WTC11 (cell line): ENCODE data around the gene BCAP29. TPM values are rescaled to one million over a fixed set of nuclear protein-coding genes. Genes with fewer than 3 reads are reported as not detected.

ENCODE experiments used
- CREM ChIP-seq: sonication (generic); formaldehyde crosslinking; IDR thresholded peaks from 2 replicates; pipeline ENCODE4 v1.8.1; 2022; ENCODE audit warnings: mild to moderate bottlenecking, missing genetic modification reagents, moderate library complexity
- CTCF ChIP-seq: fragments of 200-600 bp; IDR thresholded peaks from 2 replicates; pipeline ENCODE4 v1.8.0; 2022; ENCODE audit warnings: antibody characterized with exemption
- ELF4 ChIP-seq: sonication (generic); formaldehyde crosslinking; IDR thresholded peaks from 2 replicates; pipeline ENCODE4 v1.8.1; 2022; ENCODE audit warnings: low read depth, mild to moderate bottlenecking, moderate library complexity, missing genetic modification reagents
- FOXJ3 ChIP-seq: sonication (generic); formaldehyde crosslinking; IDR thresholded peaks from 2 replicates; pipeline ENCODE4 v1.9.0; 2021; ENCODE audit warnings: missing genetic modification reagents, mild to moderate bottlenecking, borderline replicate concordance
- GRHL2 ChIP-seq: fragments of 250-450 bp; sonication (Bioruptor Pico); IDR thresholded peaks from 2 replicates; pipeline ENCODE4 v1.8.0; 2022; ENCODE audit warnings: mild to moderate bottlenecking, moderate library complexity; ENCODE audit not compliant: insufficient replicate concordance, severe bottlenecking
- MXD4 ChIP-seq: fragments of 250-450 bp; sonication (Bioruptor Pico); IDR thresholded peaks from 2 replicates; pipeline ENCODE4 v1.8.0; 2021; ENCODE audit warnings: mild to moderate bottlenecking, moderate library complexity, borderline replicate concordance
- NFATC4 ChIP-seq: fragments of 250-450 bp; sonication (Bioruptor Pico); IDR thresholded peaks from 2 replicates; pipeline ENCODE4 v1.9.0; 2021; ENCODE audit warnings: mild to moderate bottlenecking
- NR3C1 ChIP-seq: sonication (generic); formaldehyde crosslinking; conservative IDR thresholded peaks from 2 replicates; pipeline ENCODE4 v1.8.1; 2023; ENCODE audit warnings: low read depth, mild to moderate bottlenecking, missing genetic modification reagents
- PRRX2 ChIP-seq: fragments of 250-450 bp; sonication (Bioruptor Pico); IDR thresholded peaks from 2 replicates; pipeline ENCODE4 v1.8.0; 2021; ENCODE audit warnings: mild to moderate bottlenecking
- RELA ChIP-seq: sonication (generic); formaldehyde crosslinking; IDR thresholded peaks from 2 replicates; pipeline ENCODE4 v1.8.1; 2022; ENCODE audit warnings: missing genetic modification reagents, mild to moderate bottlenecking, borderline replicate concordance
- ZNF232 ChIP-seq: sonication (generic); formaldehyde crosslinking; IDR thresholded peaks from 2 replicates; pipeline ENCODE4 v1.8.0; 2022; ENCODE audit warnings: mild to moderate bottlenecking, missing genetic modification reagents
- ZNF416 ChIP-seq: fragments of 250-450 bp; sonication (Bioruptor Pico); IDR thresholded peaks from 2 replicates; pipeline ENCODE4 v1.9.0; 2021; ENCODE audit warnings: mild to moderate bottlenecking, inconsistent platforms
- ZNF512 ChIP-seq: sonication (generic); formaldehyde crosslinking; IDR thresholded peaks from 2 replicates; pipeline ENCODE4 v1.8.1; 2022; ENCODE audit warnings: missing genetic modification reagents, borderline replicate concordance
- total RNA-seq: library from RNA; stranded (reverse); gene quantifications from 3 replicates; pipeline ENCODE4 v1.2.3, GENCODE V29; 2021
- TF ChIP-seq, protein P1 (sequence below): sonication (generic); formaldehyde crosslinking; IDR thresholded peaks from 2 replicates; pipeline ENCODE4 v1.8.1; 2022; ENCODE audit warnings: mild to moderate bottlenecking, missing genetic modification reagents, moderate library complexity, borderline replicate concordance
- TF ChIP-seq, protein P2 (sequence below): sonication (generic); formaldehyde crosslinking; conservative IDR thresholded peaks from 2 replicates; pipeline ENCODE4 v1.8.1; 2022; ENCODE audit warnings: mild to moderate bottlenecking, missing genetic modification reagents
- TF ChIP-seq, protein P3 (sequence below): sonication (generic); formaldehyde crosslinking; IDR thresholded peaks from 2 replicates; pipeline ENCODE4 v1.8.1; 2023; ENCODE audit warnings: mild to moderate bottlenecking, missing genetic modification reagents, borderline replicate concordance
- TF ChIP-seq, protein P4 (sequence below): fragments of 250-450 bp; sonication (Bioruptor Pico); IDR thresholded peaks from 2 replicates; pipeline ENCODE4 v2.1.2; 2022; ENCODE audit warnings: mild to moderate bottlenecking, moderate library complexity
- TF ChIP-seq, protein P5 (sequence below): fragments of 250-450 bp; sonication (Bioruptor Pico); IDR thresholded peaks from 2 replicates; pipeline ENCODE4 v1.8.0; 2021; ENCODE audit warnings: mild to moderate bottlenecking
- TF ChIP-seq, protein P6 (sequence below): fragments of 250-450 bp; sonication (Bioruptor Pico); conservative IDR thresholded peaks from 2 replicates; pipeline ENCODE4 v1.9.0; 2021; ENCODE audit warnings: mild to moderate bottlenecking

Gene BCAP29
- total RNA-seq, 1 experiment from 2014 or later = 14.5 TPM

DNA sequence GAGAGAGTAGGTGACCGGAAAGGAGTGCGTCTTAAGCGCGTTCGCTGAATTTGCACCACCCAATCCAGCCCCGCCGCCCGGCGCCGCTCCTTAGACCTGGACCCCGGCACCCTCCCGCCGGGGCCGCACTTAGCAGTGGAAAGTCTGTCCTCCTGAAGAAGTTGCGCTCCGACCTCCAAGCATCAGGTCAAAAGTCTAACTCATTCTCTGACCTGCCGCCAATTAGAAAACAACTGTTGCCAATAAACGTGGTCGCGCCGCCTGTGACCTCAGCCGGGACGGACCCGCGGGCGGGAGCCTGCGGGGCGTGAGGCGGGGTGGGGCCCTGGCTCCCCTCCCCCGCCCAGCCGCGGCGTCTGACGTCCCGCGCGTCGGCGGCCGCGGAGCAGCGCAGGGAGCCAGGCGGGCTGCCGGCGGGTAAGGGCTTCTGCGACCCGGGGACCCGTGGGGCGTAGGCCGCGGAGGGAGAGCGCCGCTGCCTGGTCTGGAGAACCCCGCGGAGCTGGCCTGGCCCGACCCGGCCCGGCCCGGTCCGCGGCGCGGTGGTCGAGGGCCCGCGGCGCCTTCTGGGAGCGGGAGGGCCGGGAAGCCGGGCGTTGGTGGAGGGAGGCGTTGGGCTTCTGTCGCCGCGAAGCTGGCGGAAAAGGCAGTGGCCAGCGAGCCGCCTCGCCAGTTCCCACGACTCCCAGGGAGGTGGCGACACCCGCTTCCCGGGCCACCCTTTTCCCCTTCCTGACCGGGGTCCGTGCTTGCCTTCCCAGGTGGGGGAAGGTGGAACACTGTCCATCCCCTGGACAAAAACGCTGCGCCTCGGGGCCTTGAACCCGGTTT lies at the start of gene BCAP29 (continued):
- TF ChIP-seq, protein P1, sequence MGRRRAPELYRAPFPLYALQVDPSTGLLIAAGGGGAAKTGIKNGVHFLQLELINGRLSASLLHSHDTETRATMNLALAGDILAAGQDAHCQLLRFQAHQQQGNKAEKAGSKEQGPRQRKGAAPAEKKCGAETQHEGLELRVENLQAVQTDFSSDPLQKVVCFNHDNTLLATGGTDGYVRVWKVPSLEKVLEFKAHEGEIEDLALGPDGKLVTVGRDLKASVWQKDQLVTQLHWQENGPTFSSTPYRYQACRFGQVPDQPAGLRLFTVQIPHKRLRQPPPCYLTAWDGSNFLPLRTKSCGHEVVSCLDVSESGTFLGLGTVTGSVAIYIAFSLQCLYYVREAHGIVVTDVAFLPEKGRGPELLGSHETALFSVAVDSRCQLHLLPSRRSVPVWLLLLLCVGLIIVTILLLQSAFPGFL = no peak
- TF ChIP-seq NFATC4 (CRISPR knock-in tag) = no peak; the same call in 1 of the 2 replicates
- TF ChIP-seq ELF4 = 0 out of 2 replicates have a peak, but pooled peaks have one; percentile 60
- no peak; the same call in 1 of the 2 replicates for TF ChIP-seq ZNF416 (CRISPR knock-in tag)
- TF ChIP-seq GRHL2 (CRISPR knock-in tag) = no peak
- TF ChIP-seq ZNF232 = no peak
- TF ChIP-seq, protein P2, sequence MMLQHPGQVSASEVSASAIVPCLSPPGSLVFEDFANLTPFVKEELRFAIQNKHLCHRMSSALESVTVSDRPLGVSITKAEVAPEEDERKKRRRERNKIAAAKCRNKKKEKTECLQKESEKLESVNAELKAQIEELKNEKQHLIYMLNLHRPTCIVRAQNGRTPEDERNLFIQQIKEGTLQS = no peak
- peak; percentile 82 for TF ChIP-seq CREM (CRISPR knock-in tag)
- no peak for TF ChIP-seq FOXJ3 (CRISPR knock-in tag)
- TF ChIP-seq, protein P3, sequence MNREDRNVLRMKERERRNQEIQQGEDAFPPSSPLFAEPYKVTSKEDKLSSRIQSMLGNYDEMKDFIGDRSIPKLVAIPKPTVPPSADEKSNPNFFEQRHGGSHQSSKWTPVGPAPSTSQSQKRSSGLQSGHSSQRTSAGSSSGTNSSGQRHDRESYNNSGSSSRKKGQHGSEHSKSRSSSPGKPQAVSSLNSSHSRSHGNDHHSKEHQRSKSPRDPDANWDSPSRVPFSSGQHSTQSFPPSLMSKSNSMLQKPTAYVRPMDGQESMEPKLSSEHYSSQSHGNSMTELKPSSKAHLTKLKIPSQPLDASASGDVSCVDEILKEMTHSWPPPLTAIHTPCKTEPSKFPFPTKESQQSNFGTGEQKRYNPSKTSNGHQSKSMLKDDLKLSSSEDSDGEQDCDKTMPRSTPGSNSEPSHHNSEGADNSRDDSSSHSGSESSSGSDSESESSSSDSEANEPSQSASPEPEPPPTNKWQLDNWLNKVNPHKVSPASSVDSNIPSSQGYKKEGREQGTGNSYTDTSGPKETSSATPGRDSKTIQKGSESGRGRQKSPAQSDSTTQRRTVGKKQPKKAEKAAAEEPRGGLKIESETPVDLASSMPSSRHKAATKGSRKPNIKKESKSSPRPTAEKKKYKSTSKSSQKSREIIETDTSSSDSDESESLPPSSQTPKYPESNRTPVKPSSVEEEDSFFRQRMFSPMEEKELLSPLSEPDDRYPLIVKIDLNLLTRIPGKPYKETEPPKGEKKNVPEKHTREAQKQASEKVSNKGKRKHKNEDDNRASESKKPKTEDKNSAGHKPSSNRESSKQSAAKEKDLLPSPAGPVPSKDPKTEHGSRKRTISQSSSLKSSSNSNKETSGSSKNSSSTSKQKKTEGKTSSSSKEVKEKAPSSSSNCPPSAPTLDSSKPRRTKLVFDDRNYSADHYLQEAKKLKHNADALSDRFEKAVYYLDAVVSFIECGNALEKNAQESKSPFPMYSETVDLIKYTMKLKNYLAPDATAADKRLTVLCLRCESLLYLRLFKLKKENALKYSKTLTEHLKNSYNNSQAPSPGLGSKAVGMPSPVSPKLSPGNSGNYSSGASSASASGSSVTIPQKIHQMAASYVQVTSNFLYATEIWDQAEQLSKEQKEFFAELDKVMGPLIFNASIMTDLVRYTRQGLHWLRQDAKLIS (CRISPR knock-in tag) = no peak
- TF ChIP-seq ZNF512 (CRISPR knock-in tag) = no peak
- TF ChIP-seq, protein P4, sequence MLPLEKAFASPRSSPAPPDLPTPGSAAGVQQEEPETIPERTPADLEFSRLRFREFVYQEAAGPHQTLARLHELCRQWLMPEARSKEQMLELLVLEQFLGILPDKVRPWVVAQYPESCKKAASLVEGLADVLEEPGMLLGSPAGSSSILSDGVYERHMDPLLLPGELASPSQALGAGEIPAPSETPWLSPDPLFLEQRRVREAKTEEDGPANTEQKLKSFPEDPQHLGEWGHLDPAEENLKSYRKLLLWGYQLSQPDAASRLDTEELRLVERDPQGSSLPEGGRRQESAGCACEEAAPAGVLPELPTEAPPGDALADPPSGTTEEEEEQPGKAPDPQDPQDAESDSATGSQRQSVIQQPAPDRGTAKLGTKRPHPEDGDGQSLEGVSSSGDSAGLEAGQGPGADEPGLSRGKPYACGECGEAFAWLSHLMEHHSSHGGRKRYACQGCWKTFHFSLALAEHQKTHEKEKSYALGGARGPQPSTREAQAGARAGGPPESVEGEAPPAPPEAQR (CRISPR knock-in tag) = no peak
- TF ChIP-seq CTCF = no peak
- TF ChIP-seq RELA (CRISPR knock-in tag) = peak; percentile 89; the same call in 1 of the 2 replicates
- no peak for TF ChIP-seq MXD4 (CRISPR knock-in tag)
- no peak for TF ChIP-seq NR3C1
- TF ChIP-seq, protein P5, sequence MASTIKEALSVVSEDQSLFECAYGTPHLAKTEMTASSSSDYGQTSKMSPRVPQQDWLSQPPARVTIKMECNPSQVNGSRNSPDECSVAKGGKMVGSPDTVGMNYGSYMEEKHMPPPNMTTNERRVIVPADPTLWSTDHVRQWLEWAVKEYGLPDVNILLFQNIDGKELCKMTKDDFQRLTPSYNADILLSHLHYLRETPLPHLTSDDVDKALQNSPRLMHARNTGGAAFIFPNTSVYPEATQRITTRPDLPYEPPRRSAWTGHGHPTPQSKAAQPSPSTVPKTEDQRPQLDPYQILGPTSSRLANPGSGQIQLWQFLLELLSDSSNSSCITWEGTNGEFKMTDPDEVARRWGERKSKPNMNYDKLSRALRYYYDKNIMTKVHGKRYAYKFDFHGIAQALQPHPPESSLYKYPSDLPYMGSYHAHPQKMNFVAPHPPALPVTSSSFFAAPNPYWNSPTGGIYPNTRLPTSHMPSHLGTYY (CRISPR knock-in tag) = no peak
- TF ChIP-seq PRRX2 (CRISPR knock-in tag) = no peak; the same call in 1 of the 2 replicates
- TF ChIP-seq, protein P6, sequence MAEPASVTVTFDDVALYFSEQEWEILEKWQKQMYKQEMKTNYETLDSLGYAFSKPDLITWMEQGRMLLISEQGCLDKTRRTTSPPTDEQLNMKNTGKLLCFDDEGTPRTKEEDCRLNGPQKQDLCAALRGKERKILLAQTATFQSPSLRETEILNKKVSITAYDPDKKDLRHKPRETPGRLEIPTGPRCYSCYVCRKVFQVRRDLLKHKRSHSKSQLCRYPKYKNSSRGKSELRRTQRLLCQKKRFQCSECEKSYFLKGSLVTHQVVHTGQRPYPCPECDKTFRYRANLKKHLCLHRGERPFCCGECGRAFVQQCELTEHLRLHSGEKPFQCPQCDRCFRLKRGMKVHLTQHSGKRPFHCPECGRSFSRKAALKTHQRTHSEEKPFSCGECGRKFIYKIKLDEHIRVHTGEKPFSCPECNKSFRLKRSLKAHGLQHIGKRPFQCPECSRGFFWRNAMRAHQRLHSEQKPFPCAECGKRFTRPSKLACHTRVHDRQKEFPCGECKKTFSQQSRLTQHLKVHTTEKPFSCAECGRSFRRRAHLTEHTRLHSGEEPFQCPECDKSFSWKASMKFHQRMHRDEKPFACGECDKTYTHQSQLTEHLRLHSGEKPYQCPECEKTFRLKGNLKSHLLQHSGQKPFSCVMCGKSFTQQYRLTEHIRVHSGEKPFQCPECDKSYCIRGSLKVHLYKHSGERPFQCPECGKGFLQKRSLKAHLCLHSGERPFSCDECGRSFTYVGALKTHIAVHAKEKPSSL (CRISPR knock-in tag) = no peak
